ENCODE measurements around the gene CTIF. TPM values are rescaled to one million over a fixed set of nuclear protein-coding genes. Genes with fewer than 3 reads are reported as not detected.

The CTIF gene
- polyA plus RNA-seq, 10 donors = 25.4 to 43.6 (median 34.2) TPM

- no peak for DNase-seq
Measured at GRCh38 chr18:48893061-48893607, 354.3 kb downstream of the CTIF start.

GRCh38 chr18:48893608-48894600, 355.1 kb downstream of the CTIF start:
- DNase-seq = no peak

- no peak for DNase-seq
Measured at GRCh38 chr18:48894799-48895346, 356.0 kb downstream of the CTIF start.

- no peak for DNase-seq
Measured at GRCh38 chr18:48896326-48896874, 357.6 kb downstream of the CTIF start.

GRCh38 chr18:48896875-48897511, 358.2 kb downstream of the CTIF start:
- DNase-seq = peak in 1 of 3 donors; percentile 53

GRCh38 chr18:48897531-48897930, 358.7 kb downstream of the CTIF start:
- no peak for DNase-seq

GRCh38 chr18:48898521-48898920, 359.7 kb downstream of the CTIF start:
- no peak for DNase-seq

GRCh38 chr18:48899558-48900174, 360.8 kb downstream of the CTIF start:
- no peak for DNase-seq

- DNase-seq = no peak
Measured at GRCh38 chr18:48900469-48900868, 361.6 kb downstream of the CTIF start.

GRCh38 chr18:48901145-48902022, 362.6 kb downstream of the CTIF start:
- no peak for DNase-seq

GRCh38 chr18:48902023-48902855, 363.4 kb downstream of the CTIF start:
- peak; percentile 81 to 93 (median 88) for DNase-seq

GRCh38 chr18:48902856-48903601, 364.2 kb downstream of the CTIF start:
- DNase-seq = no peak

- no peak for DNase-seq
Measured at GRCh38 chr18:48904091-48904490, 365.3 kb downstream of the CTIF start.

- DNase-seq = no peak
Measured at GRCh38 chr18:48904847-48905394, 366.1 kb downstream of the CTIF start.

- no peak for DNase-seq
Measured at GRCh38 chr18:48905513-48905912, 366.7 kb downstream of the CTIF start.

- DNase-seq = no peak
Measured at GRCh38 chr18:48908916-48909315, 370.1 kb downstream of the CTIF start.

- no peak for DNase-seq
Measured at GRCh38 chr18:48909721-48910120, 370.9 kb downstream of the CTIF start.

GRCh38 chr18:48910972-48911545, 372.2 kb downstream of the CTIF start:
- no peak for DNase-seq
